Type B pancreatic cell (in vitro differentiated cells): ENCODE data around the gene AK5. TPM values are rescaled to one million over a fixed set of nuclear protein-coding genes. Genes with fewer than 3 reads are reported as not detected.

Experiments used
- DNase-seq: peaks from one replicate; pipeline ENCODE4 v3.0.0; 2021; ENCODE audit warnings: mixed read lengths; ENCODE audit not compliant: unreplicated experiment; ENCODE audit errors: extremely low spot score
- H3K27ac Mint-ChIP-seq: 2 replicates; pipeline ENCODE4 v1.8.0; 2021; ENCODE audit warnings: mild to moderate bottlenecking, mixed read lengths
- H3K27me3 Mint-ChIP-seq: 2 replicates; pipeline ENCODE4 v1.8.0; 2021; ENCODE audit warnings: mixed read lengths
- H3K36me3 Mint-ChIP-seq: 2 replicates; pipeline ENCODE4 v1.8.0; 2021; ENCODE audit warnings: mixed read lengths
- H3K4me1 Mint-ChIP-seq: one replicate; pipeline ENCODE4 v1.8.0; 2021; ENCODE audit warnings: mixed read lengths; ENCODE audit not compliant: unreplicated experiment
- H3K4me3 Mint-ChIP-seq: 2 replicates; pipeline ENCODE4 v1.8.0; 2021; ENCODE audit warnings: mild to moderate bottlenecking, mixed read lengths
- H3K9me3 Mint-ChIP-seq: 2 replicates; pipeline ENCODE4 v1.8.0; 2021; ENCODE audit warnings: mixed read lengths
- CTCF ChIP-seq: fragments of 200-600 bp; sonication (generic); conservative IDR thresholded peaks from 2 replicates; pipeline ENCODE4 v1.5.0; 2021; ENCODE audit warnings: antibody characterized with exemption, mild to moderate bottlenecking
- total RNA-seq: library from RNA; stranded (reverse); gene quantifications from 2 replicates; pipeline ENCODE4 v1.2.1, GENCODE V29; 2021; ENCODE audit warnings: low replicate concordance

AK5 gene
- total RNA-seq, 1 donor from 2014 or later = 1.0 TPM

- no peaks in the 10 kb centered on the region for H3K4me1 Mint-ChIP-seq
- H3K27me3 Mint-ChIP-seq = no peaks in the 10 kb centered on the region
- no peak overlapping the region for H3K4me3 Mint-ChIP-seq
- no peaks in the 10 kb centered on the region for H3K9me3 Mint-ChIP-seq
- no peak for DNase-seq
- no peaks in the 10 kb centered on the region for H3K36me3 Mint-ChIP-seq
- TF ChIP-seq CTCF = no peak
- no peak overlapping the region for H3K27ac Mint-ChIP-seq
Measured at GRCh38 chr1:77350012-77350770, 68.4 kb downstream of the AK5 start.

- Mint-ChIP-seq H3K9me3 (no peaks in the 10 kb centered on the region), H3K36me3 (no peaks in the 10 kb centered on the region), H3K27ac (no peak overlapping the region), H3K4me1 (no peaks in the 10 kb centered on the region), H3K27me3 (no peaks in the 10 kb centered on the region), H3K4me3 (no peak overlapping the region)
- no peak for TF ChIP-seq CTCF
- DNase-seq = no peak
Measured at GRCh38 chr1:77354536-77354935, 72.7 kb downstream of the AK5 start.

GRCh38 chr1:77355010-77355409 lies 73.2 kb downstream of the AK5 start:
- no peak for TF ChIP-seq CTCF
- no peaks in the 10 kb centered on the region for H3K9me3 Mint-ChIP-seq
- no peak overlapping the region for H3K27ac Mint-ChIP-seq
- DNase-seq = no peak
- no peak overlapping the region for H3K4me3 Mint-ChIP-seq
- no peaks in the 10 kb centered on the region for H3K36me3 Mint-ChIP-seq
- no peaks in the 10 kb centered on the region for H3K4me1 Mint-ChIP-seq
- H3K27me3 Mint-ChIP-seq = no peaks in the 10 kb centered on the region

GRCh38 chr1:77356136-77356535 lies 74.3 kb downstream of the AK5 start:
- no peak for DNase-seq
- no peak overlapping the region for H3K27ac Mint-ChIP-seq
- H3K36me3 Mint-ChIP-seq = no peaks in the 10 kb centered on the region
- H3K27me3 Mint-ChIP-seq = no peaks in the 10 kb centered on the region
- no peaks in the 10 kb centered on the region for H3K4me1 Mint-ChIP-seq
- H3K9me3 Mint-ChIP-seq = no peaks in the 10 kb centered on the region
- H3K4me3 Mint-ChIP-seq = no peak overlapping the region
- no peak for TF ChIP-seq CTCF

- DNase-seq = no peak
- TF ChIP-seq CTCF = no peak
- H3K27me3 Mint-ChIP-seq = no peaks in the 10 kb centered on the region
- H3K36me3 Mint-ChIP-seq = no peaks in the 10 kb centered on the region
- no peak overlapping the region for H3K27ac Mint-ChIP-seq
- H3K4me3 Mint-ChIP-seq = no peak overlapping the region
- H3K4me1 Mint-ChIP-seq = no peaks in the 10 kb centered on the region
- no peaks in the 10 kb centered on the region for H3K9me3 Mint-ChIP-seq
Measured at GRCh38 chr1:77360256-77360655, 78.4 kb downstream of the AK5 start.

GRCh38 chr1:77361621-77362020 lies 79.8 kb downstream of the AK5 start:
- Mint-ChIP-seq H3K9me3 (no peaks in the 10 kb centered on the region), H3K4me3 (no peak overlapping the region), H3K27ac (no peak overlapping the region), H3K4me1 (no peaks in the 10 kb centered on the region), H3K27me3 (no peaks in the 10 kb centered on the region), H3K36me3 (no peaks in the 10 kb centered on the region)
- no peak for TF ChIP-seq CTCF
- no peak for DNase-seq
